ENCODE data around the gene CHCHD3. TPM values are rescaled to one million over a fixed set of nuclear protein-coding genes. Genes with fewer than 3 reads are reported as not detected.

The CHCHD3 gene
- total RNA-seq, 1 donor from 2014 or later, result 142 TPM

DNA sequence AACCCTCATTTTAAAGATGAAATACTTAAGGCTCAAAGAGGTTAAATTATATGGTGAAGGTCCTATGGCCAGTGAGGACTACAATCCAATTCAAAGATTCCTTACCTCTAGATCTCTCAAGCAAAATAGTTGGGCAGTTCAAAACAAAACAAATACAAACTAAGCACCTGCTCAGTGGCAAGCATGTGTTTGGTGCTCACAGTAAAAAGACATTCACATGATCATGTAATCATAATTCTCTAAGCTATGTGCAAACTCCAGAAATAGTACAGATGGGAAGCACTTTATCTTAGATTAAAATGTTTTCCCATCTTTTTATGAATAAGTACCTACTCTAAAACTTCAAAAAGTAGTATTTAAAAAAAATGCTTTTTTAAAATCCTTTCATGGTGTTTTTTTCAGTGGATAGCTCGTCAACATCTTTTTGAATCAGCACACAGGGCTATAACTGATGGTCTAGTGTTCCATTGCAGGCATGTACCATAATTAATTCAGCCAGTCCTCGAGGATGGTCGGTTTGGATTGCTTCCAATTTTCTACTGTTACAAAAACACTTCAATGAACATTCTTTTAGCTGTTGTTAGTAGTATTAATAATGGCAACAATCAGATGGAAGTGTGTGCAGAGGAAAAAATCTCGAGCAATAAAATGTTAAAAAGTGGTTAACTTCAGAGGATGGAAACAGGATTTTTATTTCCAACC, 58.4 kb downstream of the CHCHD3 start:
- H3K79me2 ChIP-seq (ENCODE audit: low read depth), result peaks cover 34% of the 10 kb centered on the region
- no peaks in the 10 kb centered on the region for H3K36me3 ChIP-seq
- H3K27ac ChIP-seq, result no peak overlapping the region
- Mint-ChIP-seq H3K27me3 (ENCODE audit: insufficient read depth, low read depth) (no peaks in the 10 kb centered on the region), H3K9me3 (peaks cover 3% of the 10 kb centered on the region), H3K36me3 (peaks cover 19% of the 10 kb centered on the region), H3K4me3 (no peak overlapping the region), H3K4me1 (no peaks in the 10 kb centered on the region), H3K27ac (no peak overlapping the region)
- H3K9me3 ChIP-seq (ENCODE audit: low read depth), result no peaks in the 10 kb centered on the region
- H2AFZ ChIP-seq (replicated peaks), result no peak overlapping the region
- no peak overlapping the region for H3K9ac ChIP-seq
- H3K4me2 ChIP-seq, result no peak overlapping the region
- no peaks in the 10 kb centered on the region for H3K4me1 ChIP-seq
- no peaks in the 10 kb centered on the region for H4K20me1 ChIP-seq (ENCODE audit: low read depth)
- DNase-seq (ENCODE audit: low spot score), result no peak
- no peaks in the 10 kb centered on the region for H3F3A ChIP-seq (ENCODE audit: low read depth)
- no peak overlapping the region for H3K4me3 ChIP-seq
- no peaks in the 10 kb centered on the region for H3K27me3 ChIP-seq
- no peak for TF ChIP-seq CTCF (IDR thresholded peaks at IDR 0.05)
- no peak for TF ChIP-seq EZH2phosphoT487 (IDR thresholded peaks at IDR 0.05)
- TF ChIP-seq EZH2 (IDR thresholded peaks at IDR 0.05), result no peak

GRCh38 chr7:133022661-133023060, 59.2 kb downstream of the CHCHD3 start:
- Histone ChIP-seq H2AFZ (replicated peaks) (no peak overlapping the region), H3K79me2 (ENCODE audit: low read depth) (peaks cover 26% of the 10 kb centered on the region), H4K20me1 (ENCODE audit: low read depth) (no peaks in the 10 kb centered on the region), H3K36me3 (no peaks in the 10 kb centered on the region), H3K27ac (no peak overlapping the region), H3K27me3 (no peaks in the 10 kb centered on the region), H3K9me3 (ENCODE audit: low read depth) (no peaks in the 10 kb centered on the region), H3K4me1 (no peaks in the 10 kb centered on the region), H3F3A (ENCODE audit: low read depth) (no peaks in the 10 kb centered on the region), H3K4me2 (no peak overlapping the region), H3K4me3 (no peak overlapping the region), H3K9ac (no peak overlapping the region)
- Mint-ChIP-seq H3K4me3 (no peak overlapping the region), H3K36me3 (peaks cover 19% of the 10 kb centered on the region), H3K27ac (no peak overlapping the region), H3K4me1 (no peaks in the 10 kb centered on the region), H3K27me3 (ENCODE audit: insufficient read depth, low read depth) (no peaks in the 10 kb centered on the region), H3K9me3 (peaks cover 3% of the 10 kb centered on the region)
- TF ChIP-seq CTCF (IDR thresholded peaks at IDR 0.05), result no peak
- TF ChIP-seq EZH2phosphoT487 (IDR thresholded peaks at IDR 0.05), result no peak
- no peak for TF ChIP-seq EZH2 (IDR thresholded peaks at IDR 0.05)
- no peak for DNase-seq (ENCODE audit: low spot score)

- Histone ChIP-seq H3K9ac (no peak overlapping the region), H3K27ac (no peak overlapping the region), H3K4me3 (no peak overlapping the region), H4K20me1 (ENCODE audit: low read depth) (no peaks in the 10 kb centered on the region), H3K27me3 (no peaks in the 10 kb centered on the region), H3F3A (ENCODE audit: low read depth) (no peaks in the 10 kb centered on the region), H3K36me3 (no peaks in the 10 kb centered on the region), H3K4me1 (no peaks in the 10 kb centered on the region), H3K79me2 (ENCODE audit: low read depth) (peaks cover 32% of the 10 kb centered on the region), H3K9me3 (ENCODE audit: low read depth) (no peaks in the 10 kb centered on the region), H2AFZ (replicated peaks) (no peak overlapping the region), H3K4me2 (no peak overlapping the region)
- no peaks in the 10 kb centered on the region for H3K27me3 Mint-ChIP-seq (ENCODE audit: insufficient read depth, low read depth)
- no peaks in the 10 kb centered on the region for H3K4me1 Mint-ChIP-seq
- H3K4me3 Mint-ChIP-seq, result no peak overlapping the region
- no peak overlapping the region for H3K27ac Mint-ChIP-seq
- TF ChIP-seq CTCF (IDR thresholded peaks at IDR 0.05) (no peak), EZH2phosphoT487 (IDR thresholded peaks at IDR 0.05) (no peak), EZH2 (IDR thresholded peaks at IDR 0.05) (no peak)
- no peak for DNase-seq (ENCODE audit: low spot score)
- no peaks in the 10 kb centered on the region for H3K9me3 Mint-ChIP-seq
- H3K36me3 Mint-ChIP-seq, result peaks cover 17% of the 10 kb centered on the region
These were observed 60.7 kb downstream of the CHCHD3 start for GRCh38 chr7:133021196-133021595.
